SK-N-SH treated with all-trans-retinoic acid at 6 μM for 48 hours (cell line): ENCODE results near the gene SMAD3.

ENCODE experiments used
- BACH2 ChIP-seq: fragments of 250-450 bp; sonication (Bioruptor Pico); IDR thresholded peaks from 2 replicates; pipeline ENCODE4 v1.9.0; 2021; ENCODE audit warnings: mild to moderate bottlenecking, borderline replicate concordance
- ESRRG ChIP-seq: fragments of 250-450 bp; sonication (Bioruptor Pico); IDR thresholded peaks from 2 replicates; pipeline ENCODE4 v1.6.1; 2021; ENCODE audit warnings: mild to moderate bottlenecking
- GLIS3 ChIP-seq: fragments of 250-450 bp; sonication (Bioruptor Pico); IDR thresholded peaks from 2 replicates; pipeline ENCODE4 v1.5.0; 2020; ENCODE audit warnings: mild to moderate bottlenecking, moderate library complexity
- RARB ChIP-seq: fragments of 250-450 bp; sonication (Bioruptor Pico); IDR thresholded peaks from 2 replicates; pipeline ENCODE4 v1.8.0; 2021; ENCODE audit warnings: mild to moderate bottlenecking, moderate library complexity
- ZC3H10 ChIP-seq: fragments of 250-450 bp; sonication (Bioruptor Pico); IDR thresholded peaks from 2 replicates; pipeline ENCODE4 v1.5.1; 2021; ENCODE audit warnings: mild to moderate bottlenecking, moderate library complexity
- ZFP3 ChIP-seq: fragments of 250-450 bp; sonication (Bioruptor Pico); IDR thresholded peaks from 2 replicates; pipeline ENCODE4 v1.5.0; 2020; ENCODE audit warnings: mild to moderate bottlenecking, moderate library complexity
- ZFP30 ChIP-seq: fragments of 450-650 bp; formaldehyde crosslinking; IDR thresholded peaks from 2 replicates; pipeline ENCODE4 v1.5.0; 2022; ENCODE audit warnings: mild to moderate bottlenecking, moderate library complexity
- ZNF565 ChIP-seq: fragments of 450-650 bp; formaldehyde crosslinking; conservative IDR thresholded peaks from 2 replicates; pipeline ENCODE4 v1.5.0; 2020; ENCODE audit warnings: low read depth, mild to moderate bottlenecking, moderate library complexity
- ZNF8 ChIP-seq: fragments of 450-650 bp; formaldehyde crosslinking; IDR thresholded peaks from 2 replicates; pipeline ENCODE4 v1.5.0; 2020; ENCODE audit warnings: mild to moderate bottlenecking, moderate library complexity
- TF ChIP-seq, protein P1 (sequence below): fragments of 250-450 bp; sonication (Bioruptor Pico); IDR thresholded peaks from 2 replicates; pipeline ENCODE4 v1.8.0; 2020; ENCODE audit warnings: mild to moderate bottlenecking, moderate library complexity, borderline replicate concordance
- TF ChIP-seq, protein P2 (sequence below): fragments of 250-450 bp; sonication (Bioruptor Pico); IDR thresholded peaks from 2 replicates; pipeline ENCODE4 v1.8.0; 2021; ENCODE audit warnings: low read depth, mild to moderate bottlenecking, moderate library complexity, borderline replicate concordance

DNA sequence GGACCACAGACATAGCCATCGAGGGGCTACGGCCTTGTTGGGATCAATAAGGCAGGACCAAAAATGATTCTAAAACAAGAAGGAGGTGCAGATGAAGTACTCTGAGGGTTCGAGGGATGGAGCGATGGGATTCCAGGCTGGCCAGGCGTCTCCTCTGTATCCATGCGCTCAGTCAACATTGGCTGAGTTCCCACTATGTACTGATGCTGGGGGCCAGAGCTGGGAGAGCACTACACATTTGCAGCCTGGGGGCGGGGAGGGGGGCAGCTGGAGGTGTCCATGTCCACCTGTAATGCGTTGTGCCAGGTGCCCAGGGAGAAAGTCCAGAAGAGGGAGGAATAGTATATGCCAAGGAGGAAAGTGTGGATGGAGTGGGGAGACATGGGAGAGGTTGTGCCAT is 107.6 kb downstream of the SMAD3 start:
- no peak for TF ChIP-seq ZNF565 (CRISPR knock-in tag)
- TF ChIP-seq, protein P1, sequence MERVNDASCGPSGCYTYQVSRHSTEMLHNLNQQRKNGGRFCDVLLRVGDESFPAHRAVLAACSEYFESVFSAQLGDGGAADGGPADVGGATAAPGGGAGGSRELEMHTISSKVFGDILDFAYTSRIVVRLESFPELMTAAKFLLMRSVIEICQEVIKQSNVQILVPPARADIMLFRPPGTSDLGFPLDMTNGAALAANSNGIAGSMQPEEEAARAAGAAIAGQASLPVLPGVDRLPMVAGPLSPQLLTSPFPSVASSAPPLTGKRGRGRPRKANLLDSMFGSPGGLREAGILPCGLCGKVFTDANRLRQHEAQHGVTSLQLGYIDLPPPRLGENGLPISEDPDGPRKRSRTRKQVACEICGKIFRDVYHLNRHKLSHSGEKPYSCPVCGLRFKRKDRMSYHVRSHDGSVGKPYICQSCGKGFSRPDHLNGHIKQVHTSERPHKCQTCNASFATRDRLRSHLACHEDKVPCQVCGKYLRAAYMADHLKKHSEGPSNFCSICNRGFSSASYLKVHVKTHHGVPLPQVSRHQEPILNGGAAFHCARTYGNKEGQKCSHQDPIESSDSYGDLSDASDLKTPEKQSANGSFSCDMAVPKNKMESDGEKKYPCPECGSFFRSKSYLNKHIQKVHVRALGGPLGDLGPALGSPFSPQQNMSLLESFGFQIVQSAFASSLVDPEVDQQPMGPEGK (CRISPR knock-in tag), result no peak
- TF ChIP-seq, protein P2, sequence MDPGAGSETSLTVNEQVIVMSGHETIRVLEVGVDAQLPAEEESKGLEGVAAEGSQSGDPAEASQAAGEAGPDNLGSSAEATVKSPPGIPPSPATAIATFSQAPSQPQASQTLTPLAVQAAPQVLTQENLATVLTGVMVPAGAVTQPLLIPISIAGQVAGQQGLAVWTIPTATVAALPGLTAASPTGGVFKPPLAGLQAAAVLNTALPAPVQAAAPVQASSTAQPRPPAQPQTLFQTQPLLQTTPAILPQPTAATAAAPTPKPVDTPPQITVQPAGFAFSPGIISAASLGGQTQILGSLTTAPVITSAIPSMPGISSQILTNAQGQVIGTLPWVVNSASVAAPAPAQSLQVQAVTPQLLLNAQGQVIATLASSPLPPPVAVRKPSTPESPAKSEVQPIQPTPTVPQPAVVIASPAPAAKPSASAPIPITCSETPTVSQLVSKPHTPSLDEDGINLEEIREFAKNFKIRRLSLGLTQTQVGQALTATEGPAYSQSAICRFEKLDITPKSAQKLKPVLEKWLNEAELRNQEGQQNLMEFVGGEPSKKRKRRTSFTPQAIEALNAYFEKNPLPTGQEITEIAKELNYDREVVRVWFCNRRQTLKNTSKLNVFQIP, result no peak
- no peak for TF ChIP-seq RARB (CRISPR knock-in tag)
- no peak for TF ChIP-seq ZC3H10
- TF ChIP-seq ZFP30, result no peak
- TF ChIP-seq GLIS3 (CRISPR knock-in tag), result no peak
- no peak for TF ChIP-seq BACH2 (CRISPR knock-in tag)
- no peak for TF ChIP-seq ZFP3
- TF ChIP-seq ESRRG (CRISPR knock-in tag), result no peak
- TF ChIP-seq ZNF8, result no peak
